ENCODE measurements around the gene WDFY3.

The WDFY3 gene

GRCh38 chr4:84652478-84652877, 314.0 kb downstream of the WDFY3 start:
- DNase-seq: no peak

GRCh38 chr4:84651499-84651898, 315.0 kb downstream of the WDFY3 start:
- no peak for DNase-seq

- DNase-seq: no peak
Measured at GRCh38 chr4:84648863-84649647, 317.4 kb downstream of the WDFY3 start.

DNA sequence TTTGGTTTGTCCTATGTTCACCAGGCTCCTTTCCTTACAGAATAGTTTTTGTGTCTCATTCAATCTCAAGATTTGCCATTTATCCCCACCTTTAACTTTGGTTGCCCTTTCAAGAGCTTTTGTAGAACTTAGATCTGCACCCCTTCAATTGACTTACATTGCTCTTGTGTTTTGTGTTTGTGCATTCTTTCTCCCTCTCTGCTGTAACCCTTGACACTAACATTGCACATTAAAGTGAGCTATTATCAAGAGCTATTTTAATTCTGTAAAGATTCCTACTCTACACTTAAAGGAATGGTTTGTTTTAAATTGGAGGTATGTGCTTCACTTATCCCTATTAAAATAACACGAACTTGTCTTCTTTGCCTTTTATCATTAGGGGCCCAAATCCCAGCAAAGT, 318.3 kb downstream of the WDFY3 start:
- no peak for DNase-seq

DNA sequence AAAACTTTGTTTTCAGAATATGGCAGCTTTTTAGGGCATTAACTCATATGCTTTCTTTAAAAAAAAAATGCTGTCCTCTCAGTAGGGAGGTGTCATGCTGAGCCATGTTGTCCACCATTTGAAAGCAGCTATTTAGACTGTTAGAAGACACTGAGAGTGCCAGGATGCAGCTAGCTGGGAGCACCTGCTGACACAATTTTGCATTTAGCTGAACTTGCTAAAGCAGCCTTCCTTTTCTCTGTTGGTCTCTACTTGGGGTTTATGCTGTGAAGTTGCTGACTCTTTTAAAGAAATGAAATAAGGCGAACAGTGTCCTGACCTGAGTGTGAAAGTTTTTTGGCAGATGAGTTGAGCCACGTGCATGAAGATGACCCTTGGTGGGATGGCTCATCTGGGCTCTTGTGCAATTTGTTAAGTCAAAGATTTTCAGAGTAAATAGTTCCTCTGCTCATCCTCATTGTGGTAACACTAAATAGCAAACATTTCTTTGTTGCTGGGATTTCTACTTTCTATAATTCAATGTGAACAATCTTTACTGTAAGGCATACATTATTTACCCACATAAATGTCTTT, 319.1 kb downstream of the WDFY3 start:
- no peak for DNase-seq

GRCh38 chr4:84644087-84644486, 322.4 kb downstream of the WDFY3 start:
- no peak for DNase-seq

DNA sequence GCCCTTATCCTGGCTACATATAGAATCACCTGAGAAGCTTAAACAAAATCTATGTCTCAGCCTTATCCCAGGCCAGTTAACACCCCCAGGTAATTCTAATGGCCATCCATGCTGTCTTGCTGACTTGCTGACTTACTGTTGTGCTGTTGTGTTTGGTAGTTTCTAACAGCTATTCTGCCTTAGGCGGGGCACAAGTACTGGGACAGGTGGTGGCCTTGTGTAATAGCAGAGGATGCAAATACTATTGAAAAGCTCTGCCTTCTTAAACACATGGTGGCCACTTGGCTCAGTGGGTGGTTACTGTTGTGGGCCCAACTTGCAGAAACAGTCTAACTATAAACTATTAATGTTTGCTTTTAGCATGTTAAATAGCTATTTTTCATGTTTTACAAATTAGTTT, 327.3 kb downstream of the WDFY3 start:
- no peak for DNase-seq

DNA sequence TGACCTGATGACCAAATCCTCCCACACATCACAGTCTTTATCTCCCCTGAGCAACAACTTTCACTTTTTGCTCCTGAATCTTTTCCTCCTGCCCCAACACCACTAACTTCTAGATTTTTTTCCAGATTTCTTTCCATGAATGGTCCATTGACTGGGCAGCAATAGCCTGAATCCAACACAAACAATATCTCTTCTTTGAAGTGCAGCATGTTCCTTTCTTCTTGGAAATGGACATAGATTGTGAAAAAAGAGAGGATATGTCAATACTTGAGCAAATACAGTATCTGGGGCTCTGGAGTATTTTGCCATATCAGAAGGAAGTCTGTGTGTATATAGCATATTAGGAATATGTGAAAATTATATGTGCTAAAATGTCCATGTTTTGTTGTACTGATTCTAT, 328.4 kb downstream of the WDFY3 start:
- DNase-seq: no peak

GRCh38 chr4:84634961-84635360, 331.5 kb downstream of the WDFY3 start:
- no peak for DNase-seq

DNA sequence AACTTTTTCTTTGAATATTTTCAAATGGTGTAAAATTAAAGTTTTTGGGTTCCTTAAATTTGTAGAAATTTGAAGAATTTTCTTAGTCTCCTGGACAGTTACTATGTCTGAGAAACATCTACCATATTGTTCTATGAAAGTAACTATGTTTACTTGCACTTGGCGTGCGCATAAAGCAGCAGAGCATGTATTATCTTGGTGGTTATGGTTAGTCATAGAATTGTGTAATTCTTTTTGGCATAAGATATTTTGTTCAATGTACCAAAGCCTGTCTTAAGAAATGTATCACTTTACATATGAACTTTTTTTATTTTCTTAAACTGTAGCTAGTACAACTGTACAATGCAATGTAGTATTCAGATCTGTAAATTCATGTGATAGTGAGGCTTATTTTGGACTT, 334.4 kb downstream of the WDFY3 start:
- DNase-seq: no peak

DNA sequence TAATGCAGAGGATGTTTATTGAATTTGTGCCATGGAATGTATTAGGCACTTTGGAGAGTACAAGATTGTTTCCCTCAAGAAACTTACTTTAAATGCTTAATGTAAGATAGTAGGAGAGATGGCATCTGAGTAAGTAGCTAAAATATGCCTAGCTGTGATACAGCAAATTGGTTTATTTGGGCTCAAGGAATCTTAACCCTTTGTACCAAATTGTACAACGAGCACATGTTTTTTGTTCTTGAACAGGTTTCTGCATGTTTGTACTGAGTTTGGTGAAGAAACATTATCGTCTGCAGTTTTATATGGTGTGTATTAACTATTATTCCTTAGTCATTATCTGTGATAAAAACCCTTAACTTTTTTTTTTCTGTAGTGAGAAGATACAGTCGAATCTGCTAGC, 334.9 kb downstream of the WDFY3 start:
- no peak for DNase-seq

DNA sequence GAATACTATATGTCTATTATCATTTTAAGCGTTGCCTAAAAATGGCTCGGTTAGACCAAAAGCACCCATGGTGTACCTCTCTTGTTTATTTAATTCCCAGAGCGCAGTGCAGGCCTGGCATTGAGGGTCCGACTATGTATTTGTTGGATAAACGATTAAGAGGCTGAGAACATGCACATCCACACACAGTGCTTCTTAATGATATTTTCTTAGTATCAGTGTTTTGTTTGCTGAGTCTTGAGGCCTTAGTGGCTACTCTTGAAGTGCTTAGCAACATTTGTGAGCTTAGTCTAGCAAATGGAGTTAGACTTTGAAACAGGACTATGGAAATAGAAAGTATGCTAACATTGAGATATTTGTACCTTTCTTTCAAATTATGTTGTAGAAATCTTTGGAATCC, 339.8 kb downstream of the WDFY3 start:
- DNase-seq: no peak

- DNase-seq: no peak
Measured at GRCh38 chr4:84623661-84624060, 342.8 kb downstream of the WDFY3 start.

- DNase-seq: no peak
Measured at GRCh38 chr4:84622959-84623358, 343.5 kb downstream of the WDFY3 start.
